Natural killer cell (primary cell): ENCODE measurements around the gene KCNJ6. TPM values are rescaled to one million over a fixed set of nuclear protein-coding genes. Genes with fewer than 3 reads are reported as not detected.

Experiments used
- ATAC-seq, 3 donors: fragments of 150-1000 bp in 2 of 3; fragments of 200-7000 bp in 1 of 3; cut with Tn5 transposase; 1 replicate in 1 of 3; 2 replicates in 2 of 3; pipeline ENCODE4 v1.10.0; 2021; ENCODE audit warnings: mild to moderate bottlenecking in 2 of 3, moderate library complexity in 2 of 3
- DNase-seq, 2 donors: peaks; one replicate each; pipeline versions ENCODE4 v3.0.0 to v3.0.0-alpha.2; 2013 to 2021; ENCODE audit warnings: mixed read lengths in 1 of 2
- H3K27ac ChIP-seq: one replicate; pipeline ENCODE4 v1.5.1; 2013; ENCODE audit warnings: mild to moderate bottlenecking, low read length
- H3K27me3 ChIP-seq: one replicate; pipeline ENCODE4 v1.6.1; 2013; ENCODE audit warnings: low read length; ENCODE audit not compliant: control insufficient read depth, insufficient read depth
- H3K36me3 ChIP-seq: one replicate; pipeline ENCODE4 v1.6.1; 2013; ENCODE audit warnings: low read length; ENCODE audit not compliant: control insufficient read depth, insufficient read depth
- H3K4me1 ChIP-seq: one replicate; pipeline ENCODE4 v1.6.1; 2013; ENCODE audit warnings: low read length; ENCODE audit not compliant: control insufficient read depth, insufficient read depth
- H3K4me3 ChIP-seq: one replicate; pipeline ENCODE4 v1.5.1; 2013; ENCODE audit warnings: low read length
- H3K9me3 ChIP-seq: one replicate; pipeline ENCODE4 v1.6.1; 2013; ENCODE audit warnings: low read length; ENCODE audit not compliant: control insufficient read depth, insufficient read depth
- H3K27ac Mint-ChIP-seq, 2 donors: one replicate each; pipeline ENCODE4 v1.8.0; 2022; ENCODE audit warnings: mild to moderate bottlenecking in 2 of 2, mixed read lengths in 2 of 2, moderate library complexity in 1 of 2
- H3K27me3 Mint-ChIP-seq, 2 donors: one replicate each; pipeline ENCODE4 v1.8.0; 2022; ENCODE audit warnings: low read depth in 2 of 2, mixed read lengths in 2 of 2
- H3K36me3 Mint-ChIP-seq: one replicate; pipeline ENCODE4 v1.8.0; 2022; ENCODE audit warnings: mixed read lengths
- H3K4me1 Mint-ChIP-seq, 2 donors: one replicate each; pipeline ENCODE4 v1.8.0; 2022; ENCODE audit warnings: mixed read lengths in 2 of 2
- H3K4me3 Mint-ChIP-seq: one replicate; pipeline ENCODE4 v1.8.0; 2022; ENCODE audit warnings: mild to moderate bottlenecking, moderate library complexity, mixed read lengths
- H3K9me3 Mint-ChIP-seq, 2 donors: one replicate each; pipeline ENCODE4 v1.8.0; 2022; ENCODE audit warnings: mixed read lengths in 2 of 2
- WGBS: methylation state at CpG from one replicate; pipeline ENCODE4 v1.1.7; 2013; ENCODE audit warnings: missing lambda C conversion rate; ENCODE audit not compliant: insufficient coverage; 5-methylcytosine and 5-hydroxymethylcytosine counted together
- intact Hi-C: fragments of 100-400 bp; cut with micrococcal nuclease; formaldehyde crosslinking; loops from one replicate; pipeline ENCODE4 v1.14.2; 2022
- total RNA-seq, 4 donors: library from RNA; stranded (reverse); fragments of 120-200 nt in 1 of 4; gene quantifications; one replicate each; pipeline versions ENCODE4 v1.2.3 to v1.2.4, GENCODE V29; 2013 to 2022
- TF ChIP-seq, protein P1 (sequence below): fragments of 200-600 bp; IDR thresholded peaks from one replicate; pipeline ENCODE4 v1.8.0; 2022; ENCODE audit warnings: antibody characterized with exemption

The KCNJ6 gene
- total RNA-seq, 3 donors from 2014 or later (not counting 1 experiment from before 2014, with no cell fraction given), result not detected

DNA sequence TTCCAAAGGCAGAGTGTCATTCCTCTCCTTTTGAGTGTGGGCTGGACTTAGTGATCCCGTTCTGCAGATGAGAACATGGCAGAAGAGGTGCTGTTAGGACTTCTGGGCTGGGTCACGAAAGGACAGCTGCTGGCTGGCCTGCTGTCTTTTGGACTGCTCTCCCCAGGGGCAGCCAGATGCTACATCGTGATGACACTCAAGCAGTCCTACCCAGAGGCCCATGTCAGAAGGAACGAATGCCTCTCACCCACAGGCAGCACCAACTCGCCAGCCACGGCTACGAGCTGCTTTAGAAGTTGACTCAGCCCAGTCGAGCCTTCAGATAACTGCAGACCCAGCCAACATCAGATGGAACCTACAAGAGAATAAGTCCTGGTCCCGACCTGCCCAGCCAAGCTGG is 156.5 kb downstream of the KCNJ6 start:
- Histone ChIP-seq H3K4me3 (no peak overlapping the region), H3K36me3 (no peaks in the 10 kb centered on the region), H3K4me1 (no peaks in the 10 kb centered on the region), H3K27ac (no peak overlapping the region), H3K27me3 (no peaks in the 10 kb centered on the region), H3K9me3 (no peaks in the 10 kb centered on the region)
- H3K9me3 Mint-ChIP-seq, result no peaks in the 10 kb centered on the region
- H3K36me3 Mint-ChIP-seq, result no peaks in the 10 kb centered on the region
- TF ChIP-seq, protein P1, sequence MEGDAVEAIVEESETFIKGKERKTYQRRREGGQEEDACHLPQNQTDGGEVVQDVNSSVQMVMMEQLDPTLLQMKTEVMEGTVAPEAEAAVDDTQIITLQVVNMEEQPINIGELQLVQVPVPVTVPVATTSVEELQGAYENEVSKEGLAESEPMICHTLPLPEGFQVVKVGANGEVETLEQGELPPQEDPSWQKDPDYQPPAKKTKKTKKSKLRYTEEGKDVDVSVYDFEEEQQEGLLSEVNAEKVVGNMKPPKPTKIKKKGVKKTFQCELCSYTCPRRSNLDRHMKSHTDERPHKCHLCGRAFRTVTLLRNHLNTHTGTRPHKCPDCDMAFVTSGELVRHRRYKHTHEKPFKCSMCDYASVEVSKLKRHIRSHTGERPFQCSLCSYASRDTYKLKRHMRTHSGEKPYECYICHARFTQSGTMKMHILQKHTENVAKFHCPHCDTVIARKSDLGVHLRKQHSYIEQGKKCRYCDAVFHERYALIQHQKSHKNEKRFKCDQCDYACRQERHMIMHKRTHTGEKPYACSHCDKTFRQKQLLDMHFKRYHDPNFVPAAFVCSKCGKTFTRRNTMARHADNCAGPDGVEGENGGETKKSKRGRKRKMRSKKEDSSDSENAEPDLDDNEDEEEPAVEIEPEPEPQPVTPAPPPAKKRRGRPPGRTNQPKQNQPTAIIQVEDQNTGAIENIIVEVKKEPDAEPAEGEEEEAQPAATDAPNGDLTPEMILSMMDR, result no peak
- peaks cover 0 to 6% of the 10 kb centered on the region in 2 donors for H3K27me3 Mint-ChIP-seq
- H3K27ac Mint-ChIP-seq, result no peak overlapping the region
- no peak overlapping the region for H3K4me3 Mint-ChIP-seq
- intact Hi-C loops, result no loop called here
- WGBS, result 83% methylated on average over 9 of the region's 9 CpGs
- no peak for DNase-seq
- no peak for ATAC-seq
- no peaks in the 10 kb centered on the region for H3K4me1 Mint-ChIP-seq

DNA sequence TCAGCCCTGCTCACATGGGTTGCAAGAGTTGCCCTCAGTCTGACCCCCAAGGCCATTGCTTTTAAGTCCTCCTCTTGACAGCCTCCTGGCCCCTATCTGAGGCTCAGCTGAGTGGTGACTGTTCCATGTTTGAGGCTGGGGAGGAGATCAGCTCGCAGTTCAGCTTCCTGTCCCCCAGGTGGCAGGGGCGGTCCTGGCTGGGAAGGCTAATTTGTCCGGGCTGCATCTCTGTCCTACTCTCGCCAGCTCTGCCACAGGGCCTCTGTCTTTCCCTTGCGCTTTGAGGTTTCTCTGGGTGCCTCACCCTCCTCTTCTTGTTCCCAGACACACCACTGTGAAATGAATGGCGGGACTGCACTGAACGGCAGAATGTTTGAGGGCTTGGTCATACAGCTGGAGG is 157.3 kb downstream of the KCNJ6 start:
- H3K36me3 Mint-ChIP-seq, result no peaks in the 10 kb centered on the region
- Histone ChIP-seq H3K4me3 (no peak overlapping the region), H3K27me3 (no peaks in the 10 kb centered on the region), H3K4me1 (no peaks in the 10 kb centered on the region), H3K27ac (no peak overlapping the region), H3K36me3 (no peaks in the 10 kb centered on the region), H3K9me3 (no peaks in the 10 kb centered on the region)
- H3K4me1 Mint-ChIP-seq, result no peaks in the 10 kb centered on the region
- TF ChIP-seq, protein P1, result no peak
- ATAC-seq, result no peak
- peaks cover 0 to 4% of the 10 kb centered on the region in 2 donors for H3K27me3 Mint-ChIP-seq
- H3K9me3 Mint-ChIP-seq, result no peaks in the 10 kb centered on the region
- no peak for DNase-seq
- H3K4me3 Mint-ChIP-seq, result no peak overlapping the region
- WGBS, result 30% methylated on average over 7 of the region's 7 CpGs
- intact Hi-C loops, result no loop called here
- no peak overlapping the region for H3K27ac Mint-ChIP-seq

DNA sequence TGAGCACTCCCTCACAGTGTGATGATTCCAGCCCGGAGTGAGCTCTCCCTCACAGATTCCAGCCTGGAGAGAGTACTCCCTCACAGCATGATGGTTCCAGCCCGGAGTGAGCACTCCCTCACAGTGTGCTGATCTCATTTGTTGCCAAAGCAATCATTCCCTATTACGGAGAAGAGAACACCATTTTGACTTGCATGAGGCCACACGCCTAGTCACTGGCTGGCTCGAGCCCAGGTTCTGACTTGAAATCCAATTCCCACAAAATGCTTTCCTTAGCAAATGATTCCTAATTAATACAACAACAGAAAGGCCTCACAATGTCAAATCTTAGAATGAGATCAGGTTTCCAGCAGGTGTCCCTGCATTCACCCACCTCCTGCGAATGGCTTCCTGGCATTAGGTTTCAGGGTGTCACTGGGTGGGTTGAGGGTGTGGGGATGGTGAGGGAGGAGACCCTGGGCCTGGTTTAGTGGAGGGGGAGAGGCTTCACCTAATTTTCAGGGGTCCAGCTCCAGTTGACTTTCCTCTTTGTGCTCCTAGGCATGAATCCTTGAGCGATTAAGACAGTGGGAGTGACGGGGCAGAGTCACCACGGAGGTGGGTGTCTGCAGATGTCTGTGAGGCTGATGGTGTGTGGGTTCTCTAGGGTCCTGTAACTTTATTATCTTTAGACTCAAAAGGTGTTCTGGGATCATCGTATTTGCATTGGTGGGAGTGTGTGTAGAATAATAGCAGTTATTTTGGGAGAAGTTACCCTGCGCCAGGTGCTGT is 158.5 kb downstream of the KCNJ6 start:
- intact Hi-C loops, result no loop called here
- H3K9me3 Mint-ChIP-seq, result no peaks in the 10 kb centered on the region
- Histone ChIP-seq H3K27ac (no peak overlapping the region), H3K4me3 (no peak overlapping the region), H3K9me3 (no peaks in the 10 kb centered on the region), H3K27me3 (no peaks in the 10 kb centered on the region), H3K4me1 (no peaks in the 10 kb centered on the region), H3K36me3 (no peaks in the 10 kb centered on the region)
- peaks cover 4 to 8% of the 10 kb centered on the region in 2 donors for H3K27me3 Mint-ChIP-seq
- ATAC-seq (no peak), DNase-seq (no peak)
- TF ChIP-seq, protein P1, result no peak
- WGBS, result 80% methylated on average over 10 of the region's 11 CpGs
- no peaks in the 10 kb centered on the region for H3K36me3 Mint-ChIP-seq
- no peak overlapping the region for H3K27ac Mint-ChIP-seq
- H3K4me3 Mint-ChIP-seq, result no peak overlapping the region
- H3K4me1 Mint-ChIP-seq, result no peaks in the 10 kb centered on the region

DNA sequence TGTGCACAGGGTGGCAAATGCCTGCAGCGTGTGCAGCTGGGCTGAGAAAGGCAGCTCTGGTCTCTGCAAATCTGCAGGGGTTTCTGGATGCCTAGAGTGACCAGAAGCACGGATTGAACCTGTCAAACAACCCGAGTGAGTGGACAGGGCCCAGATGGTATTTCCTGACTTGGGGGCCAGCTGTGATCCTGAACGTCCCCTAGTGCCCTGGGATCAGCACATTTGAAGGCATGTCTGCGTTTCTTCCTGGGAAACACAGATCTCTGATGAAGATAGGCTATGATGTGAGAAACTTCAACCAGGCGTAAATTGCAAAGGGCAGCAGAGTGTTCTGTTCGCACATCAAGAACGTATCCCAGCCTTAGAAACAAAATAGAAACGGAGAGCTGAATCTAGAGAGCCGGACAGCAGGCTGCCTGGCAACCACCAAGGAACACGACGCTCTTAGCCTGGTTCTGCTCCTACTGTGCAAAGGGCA is 163.1 kb downstream of the KCNJ6 start:
- H3K36me3 Mint-ChIP-seq, result no peaks in the 10 kb centered on the region
- H3K9me3 ChIP-seq, result no peaks in the 10 kb centered on the region
- H3K4me1 Mint-ChIP-seq, result no peaks in the 10 kb centered on the region
- 70% methylated on average over 12 of the region's 12 CpGs for WGBS
- intact Hi-C loops, result no loop called here
- ATAC-seq, result no peak
- H3K27me3 Mint-ChIP-seq, result peaks cover 4 to 8% of the 10 kb centered on the region in 2 donors
- TF ChIP-seq, protein P1, result no peak
- H3K27ac ChIP-seq, result no peak overlapping the region
- H3K4me3 ChIP-seq, result no peak overlapping the region
- H3K27ac Mint-ChIP-seq, result no peak overlapping the region
- no peak overlapping the region for H3K4me3 Mint-ChIP-seq
- H3K4me1 ChIP-seq, result no peaks in the 10 kb centered on the region
- H3K27me3 ChIP-seq, result no peaks in the 10 kb centered on the region
- DNase-seq, result no peak
- no peaks in the 10 kb centered on the region for H3K36me3 ChIP-seq
- no peaks in the 10 kb centered on the region for H3K9me3 Mint-ChIP-seq
